K562 (cell line): Measurements from ENCODE around the gene TMEM19. TPM values are rescaled to one million over a fixed set of nuclear protein-coding genes. Genes with fewer than 3 reads are reported as not detected.

ENCODE experiments used
- BHLHE40 ChIP-seq: IDR thresholded peaks from 2 replicates; pipeline ENCODE4 v1.6.1; 2011; ENCODE audit warnings: low read length, improper control_type of control experiment
- C11orf30 ChIP-seq: fragments of 450-650 bp; IDR thresholded peaks from 2 replicates; pipeline ENCODE4 v1.6.1; 2016; ENCODE audit warnings: low read depth, mild to moderate bottlenecking
- CXXC5 ChIP-seq: fragments of 250-450 bp; sonication (Bioruptor Pico); IDR thresholded peaks from 2 replicates; pipeline ENCODE4 v1.8.0; 2022; ENCODE audit warnings: inconsistent platforms, mild to moderate bottlenecking, moderate library complexity
- HDAC6 ChIP-seq: IDR thresholded peaks from 2 replicates; pipeline ENCODE4 v1.6.1; 2012; ENCODE audit warnings: low read depth, mild to moderate bottlenecking, control low read depth, inconsistent platforms, low read length, moderate library complexity
- MXI1 ChIP-seq: IDR thresholded peaks from 2 replicates; pipeline ENCODE4 v1.6.1; 2011; ENCODE audit warnings: low read depth, mild to moderate bottlenecking, improper control_type of control experiment, low read length
- NEUROD1 ChIP-seq: fragments of 150-350 bp; IDR thresholded peaks from 2 replicates; pipeline ENCODE4 v1.6.1; 2014; ENCODE audit warnings: borderline replicate concordance, low read length, low read depth; ENCODE audit not compliant: partially characterized antibody
- PHF8 ChIP-seq: fragments of 200-600 bp; sonication (generic); IDR thresholded peaks from 2 replicates; pipeline ENCODE4 v1.6.1; 2012; ENCODE audit warnings: mixed run types, mild to moderate bottlenecking, inconsistent platforms, low read length, moderate library complexity, borderline replicate concordance
- PML ChIP-seq: IDR thresholded peaks from 2 replicates; pipeline ENCODE4 v1.6.1; 2012; ENCODE audit warnings: low read length, inconsistent platforms
- RBM39 ChIP-seq: fragments of 200-400 bp; formaldehyde crosslinking; optimal IDR thresholded peaks from 2 replicates; pipeline ENCODE3; 2018; ENCODE audit warnings: low read depth, low read length
- RCOR1 ChIP-seq, 2 experiments: IDR thresholded peaks; 2 replicates each; pipeline ENCODE4 v1.6.1; 2012; ENCODE audit warnings: low read depth in 2 of 2, low read length in 2 of 2, borderline replicate concordance in 1 of 2, improper control_type of control experiment in 1 of 2
- RFX7 ChIP-seq: fragments of 250-450 bp; sonication (Bioruptor Pico); IDR thresholded peaks from 2 replicates; pipeline ENCODE4 v1.5.1; 2021; ENCODE audit warnings: mild to moderate bottlenecking
- SRSF1 ChIP-seq: fragments of 200-400 bp; formaldehyde crosslinking; IDR thresholded peaks from 2 replicates; pipeline ENCODE4 v1.6.1; 2017; ENCODE audit warnings: mild to moderate bottlenecking, low read depth, low read length, moderate library complexity
- SUPT5H ChIP-seq: fragments of 450-650 bp; IDR thresholded peaks from 2 replicates; pipeline ENCODE4 v1.6.1; 2016
- TRIM24 ChIP-seq, 2 experiments: fragments of 450-650 bp; IDR thresholded peaks; 2 replicates each; pipeline ENCODE4 v1.6.1; 2016
- YY1 ChIP-seq, 3 experiments: IDR thresholded peaks; 2 replicates each; pipeline ENCODE4 v1.6.1; 2011; ENCODE audit warnings: low read length in 2 of 3, mild to moderate bottlenecking in 2 of 3, moderate library complexity in 2 of 3, borderline replicate concordance in 1 of 3, control low read depth in 1 of 3, low read depth in 1 of 3; ENCODE audit not compliant: insufficient read depth in 3 of 3, insufficient replicate concordance in 2 of 3, control insufficient read depth in 1 of 3, insufficient read length in 1 of 3; ENCODE audit errors: extremely low read depth in 1 of 3
- ZBTB8A ChIP-seq: fragments of 450-650 bp; IDR thresholded peaks from 2 replicates; pipeline ENCODE4 v1.6.1; 2018; ENCODE audit warnings: mild to moderate bottlenecking, moderate library complexity; ENCODE audit not compliant: partially characterized antibody
- ZSCAN29 ChIP-seq: fragments of 450-650 bp; IDR thresholded peaks from 2 replicates; pipeline ENCODE4 v1.6.1; 2017
- polyA plus RNA-seq, 8 experiments: library from polyadenylated mRNA; depleted of rRNA in 4 of 8; stranded (reverse) in 5 of 8; unstranded in 3 of 8; fragments of >200 nt; fragmentation: Nextera tagmentation in 2 of 8; fragmentation: Illumina TruSeq in 1 of 8; extraction: Ambion mirVana in 2 of 8; extraction: Trizol in 1 of 8; gene quantifications; 2 replicates each; pipeline versions ENCODE4 v1.2.1 to v1.2.3, GENCODE V29; 2011 to 2014; ENCODE audit warnings: inconsistent platforms in 1 of 8, missing spikeins in 1 of 8
- total RNA-seq, 7 experiments: library from RNA; depleted of rRNA in 6 of 7; stranded (reverse); fragments of >200 nt in 6 of 7; fragmentation: Illumina TruSeq in 2 of 7; extraction: Trizol in 2 of 7; gene quantifications; 2 replicates each; pipeline versions ENCODE4 v1.2.1 to v1.2.3, GENCODE V29; 2011 to 2021; ENCODE audit warnings: low replicate concordance in 1 of 7
- TF ChIP-seq, protein P1 (sequence below): fragments of 250-450 bp; sonication (Bioruptor Pico); IDR thresholded peaks from 2 replicates; pipeline ENCODE4 v1.4.0; 2020
- TF ChIP-seq, protein P2 (sequence below): fragments of 250-450 bp; sonication (Bioruptor Pico); IDR thresholded peaks from 2 replicates; pipeline ENCODE4 v1.4.0; 2020
- TF ChIP-seq, protein P3 (sequence below): fragments of 450-650 bp; formaldehyde crosslinking; IDR thresholded peaks from 2 replicates; pipeline ENCODE4 v1.4.0; 2022; ENCODE audit warnings: missing genetic modification characterization

The TMEM19 gene
- total and polyA plus RNA-seq, 9 of the 15 experiments (the other 6 are each of a cell fraction or from before 2014, with no cell fraction given), result 8.2 to 24.2 (median 17.2) TPM

DNA sequence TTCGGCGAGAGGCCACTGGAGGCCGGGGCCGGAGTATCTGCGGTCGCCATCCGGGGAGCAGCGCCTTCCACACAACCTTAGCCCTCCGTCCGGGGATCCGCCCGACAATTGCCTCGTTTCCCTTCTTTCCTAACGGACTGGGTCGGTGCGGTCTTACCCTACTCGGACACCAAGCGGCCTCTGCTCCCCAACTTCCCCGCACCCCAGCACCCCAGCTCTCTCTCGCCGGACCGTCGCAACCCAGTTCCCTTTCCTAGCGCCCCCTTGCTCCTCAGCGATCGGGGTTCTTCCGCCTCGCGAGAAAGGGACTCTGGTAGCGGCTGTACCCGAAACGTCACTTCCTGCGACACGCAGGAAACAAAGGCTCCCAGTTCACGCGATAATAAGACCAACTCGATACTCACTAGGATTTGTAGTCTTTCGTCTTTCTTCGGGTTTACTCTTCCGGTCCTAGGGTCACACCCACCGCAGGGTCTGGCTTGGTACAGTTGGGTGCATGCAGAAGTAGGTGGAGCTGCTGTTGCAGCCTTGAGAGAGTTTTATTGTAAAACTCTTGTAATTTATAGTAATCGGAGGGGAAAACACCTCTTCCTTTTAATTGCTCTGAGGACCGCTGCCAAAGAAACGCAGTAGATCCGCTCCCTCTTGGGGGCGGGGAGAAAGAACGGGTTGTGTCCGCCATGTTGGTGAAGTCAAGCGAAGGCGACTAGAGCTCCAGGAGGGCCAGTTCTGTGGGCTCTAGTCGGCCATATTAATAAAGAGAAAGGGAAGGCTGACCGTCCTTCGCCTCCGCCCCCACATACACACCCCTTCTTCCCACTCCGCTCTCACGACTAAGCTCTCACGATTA, 22.1 kb upstream of the TMEM19 start, which contains the start of the genes THAP2 and ZFC3H1 (continued):
- TF ChIP-seq, protein P1, sequence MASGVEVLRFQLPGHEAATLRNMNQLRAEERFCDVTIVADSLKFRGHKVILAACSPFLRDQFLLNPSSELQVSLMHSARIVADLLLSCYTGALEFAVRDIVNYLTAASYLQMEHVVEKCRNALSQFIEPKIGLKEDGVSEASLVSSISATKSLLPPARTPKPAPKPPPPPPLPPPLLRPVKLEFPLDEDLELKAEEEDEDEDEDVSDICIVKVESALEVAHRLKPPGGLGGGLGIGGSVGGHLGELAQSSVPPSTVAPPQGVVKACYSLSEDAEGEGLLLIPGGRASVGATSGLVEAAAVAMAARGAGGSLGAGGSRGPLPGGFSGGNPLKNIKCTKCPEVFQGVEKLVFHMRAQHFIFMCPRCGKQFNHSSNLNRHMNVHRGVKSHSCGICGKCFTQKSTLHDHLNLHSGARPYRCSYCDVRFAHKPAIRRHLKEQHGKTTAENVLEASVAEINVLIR (CRISPR knock-in tag), result peak; percentile 86
- peak; percentile 97 to 100 (median 99) for TF ChIP-seq YY1 (IDR thresholded peaks at IDR 0.05; ENCODE audit: borderline replicate concordance in 1 of 3, control insufficient read depth in 1 of 3, extremely low read depth in 1 of 3, insufficient read depth in 3 of 3, insufficient read length in 1 of 3, insufficient replicate concordance in 2 of 3, low read depth in 1 of 3, low read length in 2 of 3)
- 0 out of 2 replicates have a peak, but pooled peaks have one; percentile 19 for TF ChIP-seq ZSCAN29
- no peak for TF ChIP-seq SRSF1
- peak; percentile 80 for TF ChIP-seq PHF8
- no peak for TF ChIP-seq RFX7 (CRISPR knock-in tag)
- no peak for TF ChIP-seq HDAC6
- no peak for TF ChIP-seq RBM39
- peak; percentile 69; the same call in 1 of the 2 replicates for TF ChIP-seq MXI1
- peak; percentile 94 for TF ChIP-seq SUPT5H
- peak; percentile 69 for TF ChIP-seq C11orf30
- TF ChIP-seq, protein P2, sequence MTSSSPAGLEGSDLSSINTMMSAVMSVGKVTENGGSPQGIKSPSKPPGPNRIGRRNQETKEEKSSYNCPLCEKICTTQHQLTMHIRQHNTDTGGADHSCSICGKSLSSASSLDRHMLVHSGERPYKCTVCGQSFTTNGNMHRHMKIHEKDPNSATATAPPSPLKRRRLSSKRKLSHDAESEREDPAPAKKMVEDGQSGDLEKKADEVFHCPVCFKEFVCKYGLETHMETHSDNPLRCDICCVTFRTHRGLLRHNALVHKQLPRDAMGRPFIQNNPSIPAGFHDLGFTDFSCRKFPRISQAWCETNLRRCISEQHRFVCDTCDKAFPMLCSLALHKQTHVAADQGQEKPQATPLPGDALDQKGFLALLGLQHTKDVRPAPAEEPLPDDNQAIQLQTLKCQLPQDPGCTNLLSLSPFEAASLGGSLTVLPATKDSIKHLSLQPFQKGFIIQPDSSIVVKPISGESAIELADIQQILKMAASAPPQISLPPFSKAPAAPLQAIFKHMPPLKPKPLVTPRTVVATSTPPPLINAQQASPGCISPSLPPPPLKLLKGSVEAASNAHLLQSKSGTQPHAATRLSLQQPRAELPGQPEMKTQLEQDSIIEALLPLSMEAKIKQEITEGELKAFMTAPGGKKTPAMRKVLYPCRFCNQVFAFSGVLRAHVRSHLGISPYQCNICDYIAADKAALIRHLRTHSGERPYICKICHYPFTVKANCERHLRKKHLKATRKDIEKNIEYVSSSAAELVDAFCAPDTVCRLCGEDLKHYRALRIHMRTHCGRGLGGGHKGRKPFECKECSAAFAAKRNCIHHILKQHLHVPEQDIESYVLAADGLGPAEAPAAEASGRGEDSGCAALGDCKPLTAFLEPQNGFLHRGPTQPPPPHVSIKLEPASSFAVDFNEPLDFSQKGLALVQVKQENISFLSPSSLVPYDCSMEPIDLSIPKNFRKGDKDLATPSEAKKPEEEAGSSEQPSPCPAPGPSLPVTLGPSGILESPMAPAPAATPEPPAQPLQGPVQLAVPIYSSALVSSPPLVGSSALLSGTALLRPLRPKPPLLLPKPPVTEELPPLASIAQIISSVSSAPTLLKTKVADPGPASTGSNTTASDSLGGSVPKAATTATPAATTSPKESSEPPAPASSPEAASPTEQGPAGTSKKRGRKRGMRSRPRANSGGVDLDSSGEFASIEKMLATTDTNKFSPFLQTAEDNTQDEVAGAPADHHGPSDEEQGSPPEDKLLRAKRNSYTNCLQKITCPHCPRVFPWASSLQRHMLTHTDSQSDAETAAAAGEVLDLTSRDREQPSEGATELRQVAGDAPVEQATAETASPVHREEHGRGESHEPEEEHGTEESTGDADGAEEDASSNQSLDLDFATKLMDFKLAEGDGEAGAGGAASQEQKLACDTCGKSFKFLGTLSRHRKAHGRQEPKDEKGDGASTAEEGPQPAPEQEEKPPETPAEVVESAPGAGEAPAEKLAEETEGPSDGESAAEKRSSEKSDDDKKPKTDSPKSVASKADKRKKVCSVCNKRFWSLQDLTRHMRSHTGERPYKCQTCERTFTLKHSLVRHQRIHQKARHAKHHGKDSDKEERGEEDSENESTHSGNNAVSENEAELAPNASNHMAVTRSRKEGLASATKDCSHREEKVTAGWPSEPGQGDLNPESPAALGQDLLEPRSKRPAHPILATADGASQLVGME (CRISPR knock-in tag), result no peak
- no peak; a peak in 1 of 4 replicates for TF ChIP-seq RCOR1 (IDR thresholded peaks at IDR 0.05; ENCODE audit: borderline replicate concordance in 1 of 2, low read depth in 2 of 2, low read length in 2 of 2)
- 0 out of 2 replicates have a peak, but pooled peaks have one; percentile 40 for TF ChIP-seq BHLHE40
- peak; percentile 70; the same call in 1 of the 2 replicates for TF ChIP-seq PML
- peak in 1 of 2 experiments; percentile 77; a peak in 2 of 4 replicates for TF ChIP-seq TRIM24 (IDR thresholded peaks at IDR 0.05)
- TF ChIP-seq ZBTB8A, result no peak
- TF ChIP-seq, protein P3, sequence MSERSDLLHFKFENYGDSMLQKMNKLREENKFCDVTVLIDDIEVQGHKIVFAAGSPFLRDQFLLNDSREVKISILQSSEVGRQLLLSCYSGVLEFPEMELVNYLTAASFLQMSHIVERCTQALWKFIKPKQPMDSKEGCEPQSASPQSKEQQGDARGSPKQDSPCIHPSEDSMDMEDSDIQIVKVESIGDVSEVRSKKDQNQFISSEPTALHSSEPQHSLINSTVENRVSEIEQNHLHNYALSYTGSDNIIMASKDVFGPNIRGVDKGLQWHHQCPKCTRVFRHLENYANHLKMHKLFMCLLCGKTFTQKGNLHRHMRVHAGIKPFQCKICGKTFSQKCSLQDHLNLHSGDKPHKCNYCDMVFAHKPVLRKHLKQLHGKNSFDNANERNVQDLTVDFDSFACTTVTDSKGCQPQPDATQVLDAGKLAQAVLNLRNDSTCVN (CRISPR knock-in tag), result no peak
- TF ChIP-seq NEUROD1, result peak; percentile 65
- peak; percentile 66 for TF ChIP-seq CXXC5 (CRISPR knock-in tag)
